Measurements from ENCODE around the gene ZIC2.

ZIC2 gene

GRCh38 chr13:99984461-99985240 lies 3.1 kb downstream of the ZIC2 start:
- ATAC-seq = no peak
- TF ChIP-seq ISL1 (CRISPR knock-in tag; IDR thresholded peaks at IDR 0.05) (no peak), CREB5 (CRISPR knock-in tag; IDR thresholded peaks at IDR 0.05; ENCODE audit: low read depth) (no peak), GLIS3 (CRISPR knock-in tag; IDR thresholded peaks at IDR 0.05) (no peak), POU6F1 (CRISPR knock-in tag; IDR thresholded peaks at IDR 0.05; ENCODE audit: borderline replicate concordance, low read depth) (no peak), TCF4 (CRISPR knock-in tag; IDR thresholded peaks at IDR 0.05; ENCODE audit: borderline replicate concordance) (no peak), ZNF70 (CRISPR knock-in tag; IDR thresholded peaks at IDR 0.05) (no peak), ZFP3 (CRISPR knock-in tag; IDR thresholded peaks at IDR 0.05) (no peak), CSDC2 (CRISPR knock-in tag; IDR thresholded peaks at IDR 0.05) (no peak), ZC3H10 (CRISPR knock-in tag; IDR thresholded peaks at IDR 0.05) (no peak), BACH2 (CRISPR knock-in tag; IDR thresholded peaks at IDR 0.05; ENCODE audit: borderline replicate concordance) (no peak), ZFP30 (CRISPR knock-in tag; IDR thresholded peaks at IDR 0.05) (no peak), CSRNP3 (CRISPR knock-in tag; IDR thresholded peaks at IDR 0.05) (no peak)

- TF ChIP-seq ZNF8 (CRISPR knock-in tag; IDR thresholded peaks at IDR 0.05) = no peak
- ATAC-seq = no peak
Measured at GRCh38 chr13:99985241-99985874, 3.8 kb downstream of the ZIC2 start.

- no peak for TF ChIP-seq ARNTL (CRISPR knock-in tag; IDR thresholded peaks at IDR 0.05; ENCODE audit: borderline replicate concordance, low read depth)
- no peak for TF ChIP-seq PPARA (CRISPR knock-in tag; IDR thresholded peaks at IDR 0.05; ENCODE audit: borderline replicate concordance)
- TF ChIP-seq CSDC2 (CRISPR knock-in tag; IDR thresholded peaks at IDR 0.05) = no peak
- no peak for TF ChIP-seq TSHZ2 (CRISPR knock-in tag; IDR thresholded peaks at IDR 0.05)
- no peak for TF ChIP-seq ZNF70 (CRISPR knock-in tag; IDR thresholded peaks at IDR 0.05)
- no peak for TF ChIP-seq ZC3H10 (CRISPR knock-in tag; IDR thresholded peaks at IDR 0.05)
- no peak for TF ChIP-seq CSRNP3 (CRISPR knock-in tag; IDR thresholded peaks at IDR 0.05)
- TF ChIP-seq ZFP3 (CRISPR knock-in tag; IDR thresholded peaks at IDR 0.05) = no peak
- no peak for TF ChIP-seq ZNF565 (CRISPR knock-in tag; conservative IDR thresholded peaks at IDR 0.05; ENCODE audit: low read depth)
- TF ChIP-seq POU6F1 (CRISPR knock-in tag; IDR thresholded peaks at IDR 0.05; ENCODE audit: borderline replicate concordance, low read depth) = no peak
- no peak for TF ChIP-seq TOX (CRISPR knock-in tag; IDR thresholded peaks at IDR 0.05; ENCODE audit: borderline replicate concordance)
- TF ChIP-seq TCF4 (CRISPR knock-in tag; IDR thresholded peaks at IDR 0.05; ENCODE audit: borderline replicate concordance) = no peak
- no peak for TF ChIP-seq GLIS3 (CRISPR knock-in tag; IDR thresholded peaks at IDR 0.05)
- TF ChIP-seq ESRRG (CRISPR knock-in tag; IDR thresholded peaks at IDR 0.05) = no peak
- no peak for TF ChIP-seq RARB (CRISPR knock-in tag; IDR thresholded peaks at IDR 0.05)
- TF ChIP-seq BACH2 (CRISPR knock-in tag; IDR thresholded peaks at IDR 0.05; ENCODE audit: borderline replicate concordance) = no peak
- no peak for TF ChIP-seq OSR1 (CRISPR knock-in tag; IDR thresholded peaks at IDR 0.05)
- TF ChIP-seq ZNF8 (CRISPR knock-in tag; IDR thresholded peaks at IDR 0.05) = no peak
- TF ChIP-seq SNAI2 (CRISPR knock-in tag; IDR thresholded peaks at IDR 0.05) = no peak
- TF ChIP-seq CREB5 (CRISPR knock-in tag; IDR thresholded peaks at IDR 0.05; ENCODE audit: low read depth) = no peak
- ATAC-seq = no peak
Measured at GRCh38 chr13:99985886-99986527, 4.4 kb downstream of the ZIC2 start.

Measured in SK-N-SH treated with all-trans-retinoic acid at 6 μM for 48 hours (cell line).